ENCODE measurements around the gene PRIMA1.

The PRIMA1 gene

DNA sequence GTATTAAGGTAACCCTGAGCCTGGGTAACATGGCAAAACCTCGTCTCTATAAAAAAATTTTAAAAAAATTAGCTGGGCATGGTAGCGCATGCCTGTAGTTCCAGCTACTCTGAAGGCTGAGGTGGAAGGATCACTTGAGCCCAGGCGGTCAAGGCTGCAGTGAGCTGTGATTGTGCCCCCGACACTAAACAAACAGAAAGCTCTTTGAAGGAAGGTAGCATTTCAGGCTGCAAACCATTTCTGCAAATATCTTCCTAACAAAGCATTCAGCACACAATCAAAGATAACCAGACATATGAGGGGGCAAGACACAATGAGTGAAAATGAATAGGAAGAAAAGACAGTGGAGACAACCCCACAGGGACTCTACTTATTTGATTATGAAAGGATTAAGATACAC, 118.7 kb downstream of the PRIMA1 start:
- DNase-seq (ENCODE audit: low read depth): no peak
- TF ChIP-seq CTCF (IDR thresholded peaks at IDR 0.05; ENCODE audit: low read depth, low read length, missing control alignments): no peak
- H3K4me3 ChIP-seq (ENCODE audit: low read depth, low read length): no peak overlapping the region
- in situ Hi-C loops (cut with HindIII; ENCODE audit: low sequenced_read_pairs): no loop called here

Measured in astrocyte of the cerebellum (primary cell).